GM21528 (cell line): ENCODE results near the gene LILRA6.
"Not testable (repeated sequence)": the region's sequence is repeated elsewhere in the genome, so short reads cannot be mapped to it uniquely, and the experiment has no call there.

Experiments
- ATAC-seq: cut with Tn5 transposase; IDR thresholded peaks from one replicate; pipeline ENCODE4 v1.9.1; 2021; ENCODE audit warnings: mild to moderate bottlenecking, moderate library complexity; ENCODE audit not compliant: unreplicated experiment, low FRiP score

The LILRA6 gene

GRCh38 chr19:54239491-54240371 is 2.9 kb downstream of the LILRA6 start:
- not testable (repeated sequence) for ATAC-seq

- ATAC-seq: no peak
Observed at GRCh38 chr19:54233941-54234340, 8.6 kb downstream of the LILRA6 start.

GRCh38 chr19:54231077-54231931 is 11.3 kb downstream of the LILRA6 start:
- peak; percentile 75 for ATAC-seq

- no peak for ATAC-seq
Observed at GRCh38 chr19:54230031-54230430, 12.6 kb downstream of the LILRA6 start.

- no peak for ATAC-seq
Observed at GRCh38 chr19:54229146-54229545, 13.4 kb downstream of the LILRA6 start.

- ATAC-seq: not testable (repeated sequence)
Observed at GRCh38 chr19:54224619-54225018, 18.0 kb downstream of the LILRA6 start.

GRCh38 chr19:54223937-54224281 is 18.7 kb downstream of the LILRA6 start:
- ATAC-seq: not testable (repeated sequence)

- not testable (repeated sequence) for ATAC-seq
Observed at GRCh38 chr19:54223277-54223936, 19.2 kb downstream of the LILRA6 start.

GRCh38 chr19:54222474-54223276 is 19.9 kb downstream of the LILRA6 start, which contains the start of gene LILRB3:
Gene LILRB3, minus strand, starts transcription at chr19:54223007. Its CDS starts 31 bp downstream, at chr19:54222976.
- not testable (repeated sequence) for ATAC-seq

- ATAC-seq: not testable (repeated sequence)
Observed at GRCh38 chr19:54221947-54222346, 20.6 kb downstream of the LILRA6 start.

GRCh38 chr19:54219702-54220101 is 22.9 kb downstream of the LILRA6 start:
- ATAC-seq: not testable (repeated sequence)

- no peak for ATAC-seq
Observed at GRCh38 chr19:54218960-54219661, 23.5 kb downstream of the LILRA6 start.

GRCh38 chr19:54218259-54218658 is 24.3 kb downstream of the LILRA6 start:
- ATAC-seq: no peak

- ATAC-seq: not testable (repeated sequence)
Observed at GRCh38 chr19:54217517-54218247, 24.9 kb downstream of the LILRA6 start.

- no peak for ATAC-seq
Observed at GRCh38 chr19:54216869-54217268, 25.7 kb downstream of the LILRA6 start.

- not testable (repeated sequence) for ATAC-seq
Observed at GRCh38 chr19:54214734-54215133, 27.9 kb downstream of the LILRA6 start.

- ATAC-seq: not testable (repeated sequence)
Observed at GRCh38 chr19:54214217-54214616, 28.4 kb downstream of the LILRA6 start.

- no peak for ATAC-seq
Observed at GRCh38 chr19:54211235-54211634, 31.4 kb downstream of the LILRA6 start.
